Right lobe of liver (tissue), 6 donors: ENCODE results near the gene CD163L1. TPM values are rescaled to one million over a fixed set of nuclear protein-coding genes. Genes with fewer than 3 reads are reported as not detected.

Source experiments
- ATAC-seq, 4 donors: fragments of 200-7000 bp; cut with Tn5 transposase; one replicate each; pipeline ENCODE4 v1.9.1; 2020; ENCODE audit warnings: mild to moderate bottlenecking in 4 of 4, moderate library complexity in 4 of 4
- DNase-seq, 3 donors: peaks; one replicate each; pipeline ENCODE4 v3.0.0-alpha.2; 2020
- H3K27ac ChIP-seq, 3 donors: fragments of 200-600 bp; one replicate each; pipeline ENCODE4 v1.8.0; 2022
- H3K27me3 ChIP-seq, 2 donors: fragments of 200-600 bp; one replicate each; pipeline ENCODE4 v1.8.0; 2022
- H3K36me3 ChIP-seq, 4 donors: fragments of 200-600 bp; sonication (generic) in 1 of 4; one replicate each; pipeline versions ENCODE4 v1.5.1 to v1.8.0; 2017 to 2022; ENCODE audit warnings: control low read depth in 1 of 4
- H3K4me1 ChIP-seq, 4 donors: fragments of 200-600 bp; sonication (generic) in 1 of 4; one replicate each; pipeline versions ENCODE4 v1.5.1 to v1.8.0; 2017 to 2022; ENCODE audit warnings: control low read depth in 1 of 4
- H3K4me3 ChIP-seq, 3 donors: fragments of 200-600 bp; one replicate each; pipeline ENCODE4 v1.8.0; 2022
- H3K9me3 ChIP-seq, 4 donors: fragments of 200-600 bp; sonication (generic) in 1 of 4; one replicate each; pipeline versions ENCODE4 v1.5.1 to v1.8.0; 2017 to 2022; ENCODE audit warnings: control low read depth in 1 of 4
- POLR2A ChIP-seq: fragments of 450-650 bp; IDR thresholded peaks from one replicate; pipeline ENCODE4 v1.6.1; 2017; ENCODE audit warnings: antibody characterized with exemption, mild to moderate bottlenecking
- WGBS: methylation state at CpG from one replicate; pipeline ENCODE4 v1.1.6; 2018; ENCODE audit warnings: low coverage, low lambda C conversion rate; ENCODE audit not compliant: insufficient coverage; ENCODE audit errors: missing lambda C conversion rate; 5-methylcytosine and 5-hydroxymethylcytosine counted together
- intact Hi-C, 2 donors: fragments of 100-400 bp; cut with DNase I; formaldehyde crosslinking; loops; one replicate each; pipeline versions ENCODE4 v1.11.2 to v1.14.1; 2022
- total RNA-seq, 6 experiments: library from RNA; depleted of rRNA in 2 of 6; stranded (reverse); fragments of >200 nt in 2 of 6; fragmentation: NEBNext Ultra II Directional in 3 of 6; extraction: Animal tissue kit (Norgen Biotek cat#: 25700) in 3 of 6; gene quantifications; one replicate each; pipeline versions ENCODE4 v1.1.0 to v1.2.4, GENCODE V29; 2016 to 2023
- TF ChIP-seq, protein P1 (sequence below), 4 donors: fragments of 200-600 bp in 3 of 4; fragments of 450-650 bp in 1 of 4; IDR thresholded peaks; one replicate each; pipeline versions ENCODE4 v1.5.1 to v1.8.0; 2016 to 2022; ENCODE audit warnings: antibody characterized with exemption in 4 of 4, mild to moderate bottlenecking in 2 of 4
- donor health status: DM: no; HTN: yes; CAD: no.
- donor health status: DM: no; HTN: no; CAD: no.
- donor health status: DM: no; HTN: no; CAD: no.
- donor health status: DM: no; HTN: yes; CAD: no.
- donor health status: DM: no; HTN: yes; CAD: no.

Gene CD163L1
- total RNA-seq, 6 experiments from 2014 or later: 0.26 to 4.8 (median 1.2) TPM

GRCh38 chr12:7433276-7433822, 10.6 kb downstream of the CD163L1 start:
- Histone ChIP-seq H3K4me3 (no peak overlapping the region), H3K27ac (no peak overlapping the region)

DNA sequence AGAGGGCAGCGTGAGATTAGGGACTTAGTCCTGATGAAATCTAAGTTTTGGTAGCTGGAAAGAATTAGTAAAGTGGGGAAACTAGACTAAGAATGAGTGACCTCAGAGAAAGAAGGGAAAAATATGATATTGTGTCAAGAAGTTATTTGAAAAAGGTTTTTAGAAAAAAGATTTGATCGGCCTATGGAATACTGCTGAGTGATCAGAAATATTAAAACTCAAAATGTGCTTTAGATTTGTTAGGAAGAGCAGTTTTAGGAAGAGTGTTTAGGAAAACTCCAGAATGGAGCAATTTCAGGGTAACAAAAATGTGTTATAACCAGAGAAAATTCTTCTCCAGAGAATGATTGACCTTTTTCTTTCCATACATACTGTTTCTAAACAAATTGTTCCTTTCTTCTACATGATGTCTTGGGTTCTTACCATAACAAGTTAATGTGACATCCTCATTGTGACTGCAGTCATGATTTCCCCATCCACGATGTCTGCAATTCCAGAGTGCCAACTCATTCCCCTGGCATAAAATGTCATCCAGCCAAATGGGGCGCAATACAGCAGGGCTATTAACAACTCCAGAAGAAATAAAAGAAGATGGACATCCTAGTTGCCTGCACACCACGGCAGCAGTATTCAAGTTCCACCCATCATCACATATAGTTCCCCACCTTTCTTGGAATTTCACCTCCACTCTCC, 11.8 kb downstream of the CD163L1 start:
- TF ChIP-seq, protein P1, sequence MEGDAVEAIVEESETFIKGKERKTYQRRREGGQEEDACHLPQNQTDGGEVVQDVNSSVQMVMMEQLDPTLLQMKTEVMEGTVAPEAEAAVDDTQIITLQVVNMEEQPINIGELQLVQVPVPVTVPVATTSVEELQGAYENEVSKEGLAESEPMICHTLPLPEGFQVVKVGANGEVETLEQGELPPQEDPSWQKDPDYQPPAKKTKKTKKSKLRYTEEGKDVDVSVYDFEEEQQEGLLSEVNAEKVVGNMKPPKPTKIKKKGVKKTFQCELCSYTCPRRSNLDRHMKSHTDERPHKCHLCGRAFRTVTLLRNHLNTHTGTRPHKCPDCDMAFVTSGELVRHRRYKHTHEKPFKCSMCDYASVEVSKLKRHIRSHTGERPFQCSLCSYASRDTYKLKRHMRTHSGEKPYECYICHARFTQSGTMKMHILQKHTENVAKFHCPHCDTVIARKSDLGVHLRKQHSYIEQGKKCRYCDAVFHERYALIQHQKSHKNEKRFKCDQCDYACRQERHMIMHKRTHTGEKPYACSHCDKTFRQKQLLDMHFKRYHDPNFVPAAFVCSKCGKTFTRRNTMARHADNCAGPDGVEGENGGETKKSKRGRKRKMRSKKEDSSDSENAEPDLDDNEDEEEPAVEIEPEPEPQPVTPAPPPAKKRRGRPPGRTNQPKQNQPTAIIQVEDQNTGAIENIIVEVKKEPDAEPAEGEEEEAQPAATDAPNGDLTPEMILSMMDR (IDR thresholded peaks at IDR 0.05): no peak
- TF ChIP-seq POLR2A: no peak
- no peak for ATAC-seq
- Histone ChIP-seq H3K4me3 (no peak overlapping the region), H3K36me3 (no peaks in the 10 kb centered on the region), H3K27ac (no peak overlapping the region), H3K27me3 (peaks cover 0 to 6% of the 10 kb centered on the region in 2 donors), H3K4me1 (no peaks in the 10 kb centered on the region), H3K9me3 (no peaks in the 10 kb centered on the region)
- intact Hi-C loops: no loop called here
- WGBS: 65% methylated on average over 5 of the region's 5 CpGs
- DNase-seq: no peak

More at GRCh38 chr12:7433276-7433822, 10.6 kb downstream of the CD163L1 start:
- intact Hi-C loops: no loop called here
- no peak for ATAC-seq
- Histone ChIP-seq H3K4me1 (no peaks in the 10 kb centered on the region), H3K27me3 (peaks cover 0 to 6% of the 10 kb centered on the region in 2 donors), H3K36me3 (no peaks in the 10 kb centered on the region), H3K9me3 (no peaks in the 10 kb centered on the region)
- TF ChIP-seq, protein P1 (IDR thresholded peaks at IDR 0.05): no peak
- no peak for TF ChIP-seq POLR2A
- no peak for DNase-seq
- WGBS: 69% methylated on average over 5 of the region's 6 CpGs

- 22% methylated on average over 2 of the region's 2 CpGs for WGBS
- intact Hi-C loops: no loop called here
- Histone ChIP-seq H3K36me3 (no peaks in the 10 kb centered on the region), H3K4me3 (no peak overlapping the region), H3K27ac (no peak overlapping the region), H3K9me3 (no peaks in the 10 kb centered on the region), H3K27me3 (no peaks in the 10 kb centered on the region), H3K4me1 (no peaks in the 10 kb centered on the region)
- ATAC-seq (no peak), DNase-seq (no peak)
- TF ChIP-seq, protein P1 (IDR thresholded peaks at IDR 0.05): no peak
- no peak for TF ChIP-seq POLR2A
These were observed 32.6 kb downstream of the CD163L1 start for GRCh38 chr12:7411343-7411742.

- DNase-seq (no peak), ATAC-seq (no peak)
- Histone ChIP-seq H3K9me3 (no peaks in the 10 kb centered on the region), H3K27me3 (no peaks in the 10 kb centered on the region), H3K4me3 (no peak overlapping the region), H3K36me3 (no peaks in the 10 kb centered on the region), H3K4me1 (no peaks in the 10 kb centered on the region), H3K27ac (no peak overlapping the region)
- 25% methylated on average over 2 of the region's 2 CpGs for WGBS
- intact Hi-C loops: no loop called here
- no peak for TF ChIP-seq POLR2A
- TF ChIP-seq, protein P1 (IDR thresholded peaks at IDR 0.05): no peak
These were observed 39.7 kb downstream of the CD163L1 start for GRCh38 chr12:7404275-7404674.
